ENCODE measurements around the gene ADAM12.

The ADAM12 gene

DNA sequence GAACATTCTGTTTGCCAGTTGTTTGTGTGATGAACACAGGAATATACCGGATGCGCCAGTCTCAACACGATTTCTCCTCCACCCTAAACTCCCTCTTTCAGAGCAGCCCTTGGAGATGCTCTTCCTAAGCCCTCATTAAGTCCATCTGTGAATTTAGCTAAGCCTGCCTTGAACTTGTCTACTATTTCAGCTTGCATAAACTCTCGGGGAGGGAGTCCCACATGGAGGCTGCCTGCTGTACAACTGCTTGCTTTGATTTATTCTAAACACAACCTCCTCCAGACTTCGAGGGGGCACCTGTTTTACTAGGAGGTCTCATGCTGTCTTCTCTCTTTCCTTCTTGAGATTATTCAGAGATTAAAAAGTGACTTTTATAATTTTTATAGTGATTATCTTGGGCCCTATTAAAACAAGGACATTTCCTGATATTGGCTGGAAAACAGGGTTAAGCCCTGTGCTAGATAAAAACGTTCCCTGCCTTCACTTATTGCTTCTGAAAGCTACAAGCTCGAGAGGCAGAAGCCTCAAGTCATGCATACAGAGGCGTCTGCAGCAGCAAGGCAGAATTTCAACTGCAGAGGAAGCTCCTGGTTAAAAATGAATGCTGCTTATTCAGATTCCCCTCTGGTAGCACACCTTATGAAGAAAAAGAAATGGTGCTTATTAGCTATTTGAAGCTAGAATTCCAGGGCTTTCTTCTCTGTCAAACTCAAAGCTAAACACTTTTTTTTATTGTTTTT, 317.6 kb downstream of the ADAM12 start:
- TF ChIP-seq, protein P1, sequence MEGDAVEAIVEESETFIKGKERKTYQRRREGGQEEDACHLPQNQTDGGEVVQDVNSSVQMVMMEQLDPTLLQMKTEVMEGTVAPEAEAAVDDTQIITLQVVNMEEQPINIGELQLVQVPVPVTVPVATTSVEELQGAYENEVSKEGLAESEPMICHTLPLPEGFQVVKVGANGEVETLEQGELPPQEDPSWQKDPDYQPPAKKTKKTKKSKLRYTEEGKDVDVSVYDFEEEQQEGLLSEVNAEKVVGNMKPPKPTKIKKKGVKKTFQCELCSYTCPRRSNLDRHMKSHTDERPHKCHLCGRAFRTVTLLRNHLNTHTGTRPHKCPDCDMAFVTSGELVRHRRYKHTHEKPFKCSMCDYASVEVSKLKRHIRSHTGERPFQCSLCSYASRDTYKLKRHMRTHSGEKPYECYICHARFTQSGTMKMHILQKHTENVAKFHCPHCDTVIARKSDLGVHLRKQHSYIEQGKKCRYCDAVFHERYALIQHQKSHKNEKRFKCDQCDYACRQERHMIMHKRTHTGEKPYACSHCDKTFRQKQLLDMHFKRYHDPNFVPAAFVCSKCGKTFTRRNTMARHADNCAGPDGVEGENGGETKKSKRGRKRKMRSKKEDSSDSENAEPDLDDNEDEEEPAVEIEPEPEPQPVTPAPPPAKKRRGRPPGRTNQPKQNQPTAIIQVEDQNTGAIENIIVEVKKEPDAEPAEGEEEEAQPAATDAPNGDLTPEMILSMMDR (IDR thresholded peaks at IDR 0.05; ENCODE audit: low read depth, low read length, missing control alignments) = no peak
- H3K4me3 ChIP-seq (ENCODE audit: low read depth, low read length) = no peak overlapping the region
- DNase-seq (ENCODE audit: low read depth) = no peak

DNA sequence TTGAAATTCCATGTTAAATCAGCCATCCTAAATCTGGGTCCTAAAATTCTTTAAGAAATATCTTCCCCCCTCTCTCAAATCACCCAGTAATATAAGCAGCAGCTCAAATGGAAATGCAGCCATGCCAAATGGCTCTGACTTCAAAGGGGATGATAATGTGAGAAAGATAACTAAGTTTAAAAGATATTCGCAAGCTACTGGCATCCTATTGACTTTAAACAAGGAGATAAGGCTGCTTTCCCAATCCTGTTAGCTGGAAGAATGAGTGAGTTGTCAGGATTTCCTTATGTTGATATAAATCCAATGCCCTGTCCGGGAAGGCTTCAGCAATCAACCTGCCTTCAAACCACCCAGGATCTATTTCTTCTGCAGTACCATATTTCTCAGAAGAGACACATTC, 320.0 kb downstream of the ADAM12 start:
- no peak for DNase-seq (ENCODE audit: low read depth)
- H3K4me3 ChIP-seq (ENCODE audit: low read depth, low read length) = no peak overlapping the region
- TF ChIP-seq, protein P1 (IDR thresholded peaks at IDR 0.05; ENCODE audit: low read depth, low read length, missing control alignments) = no peak

DNA sequence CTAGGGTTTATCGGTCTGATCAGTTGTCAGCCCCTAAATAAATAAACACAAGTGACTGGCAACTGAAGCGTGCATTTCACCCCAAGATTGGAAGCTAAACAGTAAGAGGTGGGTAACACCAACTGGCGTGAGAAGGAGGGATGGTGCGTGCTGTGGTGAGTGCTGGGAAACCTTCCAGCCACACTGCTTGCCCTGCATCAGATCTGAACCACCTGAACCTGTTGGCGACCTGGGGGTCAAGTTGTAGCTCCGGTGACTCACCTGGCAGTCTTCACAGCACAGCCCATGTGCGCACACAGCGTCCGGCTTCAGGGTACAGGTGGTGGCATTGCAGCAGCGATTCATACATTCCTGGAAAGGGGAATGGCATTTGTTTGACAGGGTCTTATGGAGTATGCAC, 321.8 kb downstream of the ADAM12 start:
- no peak overlapping the region for H3K4me3 ChIP-seq (ENCODE audit: low read depth, low read length)
- DNase-seq (ENCODE audit: low read depth) = no peak
- TF ChIP-seq, protein P1 (IDR thresholded peaks at IDR 0.05; ENCODE audit: low read depth, low read length, missing control alignments) = no peak

DNA sequence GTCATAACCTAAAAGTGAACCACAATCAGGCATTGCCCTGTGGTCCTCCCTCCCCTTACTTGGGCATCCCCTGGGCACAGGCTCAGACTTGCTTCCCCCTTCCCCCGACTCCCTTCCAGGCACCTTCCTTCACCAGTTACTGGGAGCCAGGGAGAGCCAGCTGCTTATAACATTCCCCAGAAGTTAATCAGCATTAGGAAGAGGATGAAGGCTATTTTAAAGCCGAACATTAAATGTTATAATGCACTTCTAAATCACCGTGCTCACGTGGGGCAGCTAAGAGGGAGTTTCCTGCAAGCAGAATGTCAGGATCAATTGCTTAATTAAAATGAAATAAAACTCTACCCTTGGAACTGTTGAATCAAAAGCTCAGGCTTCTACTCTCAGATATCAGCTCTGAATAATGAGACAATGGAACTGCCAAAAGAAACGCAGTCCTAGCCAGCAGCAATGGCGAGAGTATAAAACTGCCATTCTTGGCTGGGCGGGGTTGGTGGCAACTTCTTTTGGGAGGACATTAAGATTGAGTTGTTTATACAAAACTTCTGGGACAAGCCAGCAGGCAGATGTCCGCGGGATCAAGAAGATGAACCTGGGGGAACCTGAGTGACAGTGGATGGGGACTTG, 322.4 kb downstream of the ADAM12 start:
- DNase-seq (ENCODE audit: low read depth) = no peak
- TF ChIP-seq, protein P1 (IDR thresholded peaks at IDR 0.05; ENCODE audit: low read depth, low read length, missing control alignments) = no peak
- H3K4me3 ChIP-seq (ENCODE audit: low read depth, low read length) = no peak overlapping the region

DNA sequence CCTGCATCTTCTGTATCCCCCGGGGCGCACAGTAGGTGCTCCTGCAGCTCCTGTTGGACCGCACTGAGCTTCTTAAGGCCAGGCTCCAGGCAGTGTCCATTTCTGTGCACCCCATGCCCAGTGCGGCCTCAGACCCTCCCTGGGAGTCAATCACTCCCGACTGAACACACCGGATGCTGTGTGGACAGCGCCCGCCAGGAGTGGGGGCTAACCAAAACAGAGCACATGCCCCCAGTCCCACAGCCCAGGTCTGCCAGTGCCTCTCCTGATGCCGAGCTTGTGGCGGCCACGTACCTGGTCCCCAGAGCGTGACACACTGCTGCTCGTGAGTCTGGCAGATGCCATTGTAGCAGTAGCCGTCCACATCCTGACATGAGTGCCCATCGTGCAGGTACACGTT, 323.8 kb downstream of the ADAM12 start:
- no peak for DNase-seq (ENCODE audit: low read depth)
- H3K4me3 ChIP-seq (ENCODE audit: low read depth, low read length) = no peak overlapping the region
- TF ChIP-seq, protein P1 (IDR thresholded peaks at IDR 0.05; ENCODE audit: low read depth, low read length, missing control alignments) = no peak

DNA sequence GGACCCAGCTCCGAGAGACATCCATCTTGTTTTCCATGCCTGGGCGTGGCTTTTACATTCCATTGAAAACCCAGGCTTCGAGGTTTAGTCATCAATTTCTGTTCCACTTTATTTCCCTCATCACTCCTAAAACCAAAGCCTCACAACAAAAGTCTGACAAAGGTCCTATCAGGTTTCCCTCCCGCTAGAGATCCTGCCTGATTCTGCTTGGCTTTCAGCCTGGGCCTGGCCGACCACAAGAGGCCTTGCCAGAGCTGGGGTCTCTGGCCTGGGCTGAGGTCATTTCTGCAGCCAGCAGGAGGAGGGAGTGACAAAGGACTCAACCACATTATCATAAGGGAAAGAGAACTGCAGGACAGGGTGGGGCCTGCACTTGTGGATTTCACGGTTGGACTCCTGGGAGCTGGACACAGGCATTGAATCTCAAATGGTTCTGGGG, 324.9 kb downstream of the ADAM12 start:
- TF ChIP-seq, protein P1 (IDR thresholded peaks at IDR 0.05; ENCODE audit: low read depth, low read length, missing control alignments) = no peak
- DNase-seq (ENCODE audit: low read depth) = no peak
- no peak overlapping the region for H3K4me3 ChIP-seq (ENCODE audit: low read depth, low read length)
